Measurements from ENCODE around the gene SVBP.

SVBP gene

DNA sequence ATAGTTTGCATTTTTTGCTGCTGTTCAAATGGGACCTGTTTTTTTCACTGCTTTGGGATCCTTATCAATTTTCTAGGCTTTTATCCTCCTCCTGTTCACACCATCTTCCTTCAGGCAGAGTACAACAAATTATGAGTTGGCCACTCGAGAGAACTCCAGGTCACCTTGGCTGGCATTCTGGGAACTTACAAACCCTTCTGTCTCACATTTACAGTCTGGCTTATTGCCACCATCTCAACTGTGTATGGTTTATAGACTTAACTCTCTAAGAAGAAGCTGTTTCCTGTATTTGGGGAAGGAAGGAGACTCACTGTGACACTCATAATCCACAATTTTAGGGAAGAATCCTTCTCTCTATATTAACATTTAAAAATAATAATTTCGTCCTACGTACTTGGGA, 23.8 kb upstream of the SVBP start:
- no peak overlapping the region for H3K4me2 ChIP-seq (ENCODE audit: low read length, poor library complexity, severe bottlenecking)
- WGBS: 90% methylated on average over 3 of the region's 3 CpGs
- H3K9ac ChIP-seq (ENCODE audit: low read length): no peak overlapping the region
- H2AFZ ChIP-seq (ENCODE audit: low read depth, low read length): no peak overlapping the region
- H3K14ac ChIP-seq (ENCODE audit: low read length in 2 of 2): no peak overlapping the region
- no peak overlapping the region for H2BK5ac ChIP-seq (ENCODE audit: low read depth, low read length, poor library complexity, severe bottlenecking)
- no peak for DNase-seq
- no peak overlapping the region for H3K18ac ChIP-seq (ENCODE audit: low read depth in 1 of 2, low read length in 2 of 2)
- H4K8ac ChIP-seq (ENCODE audit: low read length): no peak overlapping the region
- H2BK120ac ChIP-seq (ENCODE audit: low read depth, low read length): no peak overlapping the region
- no peaks in the 10 kb centered on the region for H3K4me1 ChIP-seq (ENCODE audit: control insufficient read depth, insufficient read depth, low read depth, low read length)
- no peak overlapping the region for H4K91ac ChIP-seq (ENCODE audit: low read length)
- H3K4ac ChIP-seq (ENCODE audit: low read depth in 1 of 2, low read length in 2 of 2): no peak overlapping the region
- no peak overlapping the region for H2AK5ac ChIP-seq (ENCODE audit: low read length, severe bottlenecking)
- H3K23ac ChIP-seq (ENCODE audit: low read length in 2 of 2): no peak overlapping the region
- no peaks in the 10 kb centered on the region for H3K27me3 ChIP-seq (ENCODE audit: control insufficient read depth in 1 of 2, insufficient read depth in 1 of 2, low read length in 2 of 2)
- no peak overlapping the region for H3K27ac ChIP-seq (ENCODE audit: low read length, poor library complexity, severe bottlenecking)
- no peaks in the 10 kb centered on the region for H3K9me3 ChIP-seq (ENCODE audit: control insufficient read depth, low read length)
- peaks cover 14 to 54% of the 10 kb centered on the region in 2 experiments for H3K36me3 ChIP-seq (ENCODE audit: control insufficient read depth in 1 of 2, insufficient read depth in 2 of 2, low read depth in 1 of 2, low read length in 2 of 2)
- H3K4me3 ChIP-seq (ENCODE audit: insufficient read depth in 1 of 2, low read depth in 1 of 2, low read length in 2 of 2): no peak overlapping the region
- H3K79me1 ChIP-seq (replicated peaks; ENCODE audit: low read length, poor library complexity, severe bottlenecking): peaks cover 2% of the 10 kb centered on the region
- no peak overlapping the region for H2BK15ac ChIP-seq (ENCODE audit: low read depth, poor library complexity, severe bottlenecking)
- no peak overlapping the region for H2BK12ac ChIP-seq (ENCODE audit: low read length in 2 of 2)

DNA sequence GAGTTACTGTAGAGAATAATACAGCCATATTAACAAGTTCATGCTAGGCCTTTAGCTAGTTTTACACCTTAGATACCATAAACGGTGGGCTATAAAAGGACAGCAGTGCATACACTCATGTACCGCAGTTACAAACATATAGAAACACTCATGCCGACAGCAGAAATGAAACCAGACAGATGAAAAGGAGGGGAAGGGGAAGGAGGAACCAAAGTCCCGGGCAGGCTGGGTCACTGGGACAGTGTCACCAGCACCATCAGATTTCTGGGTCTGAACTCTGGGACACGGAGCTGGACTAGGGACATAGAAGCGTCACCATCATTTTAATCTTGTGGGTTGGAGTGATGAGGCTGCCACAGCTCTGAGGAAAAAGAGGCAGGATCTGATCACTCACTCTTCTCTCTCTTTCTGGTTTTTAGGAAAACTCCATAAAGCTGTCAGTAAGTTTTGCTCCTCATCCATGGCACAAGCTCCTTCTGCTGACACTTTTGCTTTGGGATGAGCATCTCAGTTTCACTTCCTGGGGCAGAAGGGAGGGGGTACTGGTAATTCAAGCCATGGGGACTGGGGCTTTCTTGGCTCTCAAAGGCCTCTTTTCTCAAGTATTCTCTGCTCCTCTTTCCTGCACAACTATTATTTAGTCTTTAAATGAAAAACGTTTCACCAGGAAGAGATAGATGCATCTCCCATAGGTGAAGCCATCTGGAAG, 21.4 kb upstream of the SVBP start:
- WGBS: 91% methylated on average over 7 of the region's 7 CpGs
- Histone ChIP-seq H3K4me1 (ENCODE audit: control insufficient read depth, insufficient read depth, low read depth, low read length) (no peaks in the 10 kb centered on the region), H2BK5ac (ENCODE audit: low read depth, low read length, poor library complexity, severe bottlenecking) (no peak overlapping the region), H4K91ac (ENCODE audit: low read length) (no peak overlapping the region), H2AK5ac (ENCODE audit: low read length, severe bottlenecking) (no peak overlapping the region), H3K14ac (ENCODE audit: low read length in 2 of 2) (no peak overlapping the region), H3K4me3 (ENCODE audit: insufficient read depth in 1 of 2, low read depth in 1 of 2, low read length in 2 of 2) (no peak overlapping the region), H2AFZ (ENCODE audit: low read depth, low read length) (no peak overlapping the region), H3K18ac (ENCODE audit: low read depth in 1 of 2, low read length in 2 of 2) (no peak overlapping the region), H2BK120ac (ENCODE audit: low read depth, low read length) (no peak overlapping the region), H3K27me3 (ENCODE audit: control insufficient read depth in 1 of 2, insufficient read depth in 1 of 2, low read length in 2 of 2) (no peaks in the 10 kb centered on the region), H3K9ac (ENCODE audit: low read length) (no peak overlapping the region), H3K79me1 (replicated peaks; ENCODE audit: low read length, poor library complexity, severe bottlenecking) (no peaks in the 10 kb centered on the region), H3K36me3 (ENCODE audit: control insufficient read depth in 1 of 2, insufficient read depth in 2 of 2, low read depth in 1 of 2, low read length in 2 of 2) (peaks cover 20 to 69% of the 10 kb centered on the region in 2 experiments), H3K9me3 (ENCODE audit: control insufficient read depth, low read length) (no peaks in the 10 kb centered on the region), H2BK15ac (ENCODE audit: low read depth, poor library complexity, severe bottlenecking) (no peak overlapping the region), H3K27ac (ENCODE audit: low read length, poor library complexity, severe bottlenecking) (no peak overlapping the region), H2BK12ac (ENCODE audit: low read length in 2 of 2) (no peak overlapping the region), H3K4ac (ENCODE audit: low read depth in 1 of 2, low read length in 2 of 2) (no peak overlapping the region), H3K4me2 (ENCODE audit: low read length, poor library complexity, severe bottlenecking) (no peak overlapping the region), H3K23ac (ENCODE audit: low read length in 2 of 2) (no peak overlapping the region), H4K8ac (ENCODE audit: low read length) (no peak overlapping the region)
- no peak for DNase-seq

GRCh38 chr1:42837709-42838108, 20.5 kb upstream of the SVBP start:
- no peak for DNase-seq
- Histone ChIP-seq H3K36me3 (ENCODE audit: control insufficient read depth in 1 of 2, insufficient read depth in 2 of 2, low read depth in 1 of 2, low read length in 2 of 2) (peaks cover 16 to 61% of the 10 kb centered on the region in 2 experiments), H2BK5ac (ENCODE audit: low read depth, low read length, poor library complexity, severe bottlenecking) (no peak overlapping the region), H3K4me1 (ENCODE audit: control insufficient read depth, insufficient read depth, low read depth, low read length) (no peaks in the 10 kb centered on the region), H2BK12ac (ENCODE audit: low read length in 2 of 2) (no peak overlapping the region), H3K4me2 (ENCODE audit: low read length, poor library complexity, severe bottlenecking) (no peak overlapping the region), H2BK15ac (ENCODE audit: low read depth, poor library complexity, severe bottlenecking) (no peak overlapping the region), H2BK120ac (ENCODE audit: low read depth, low read length) (no peak overlapping the region), H3K18ac (ENCODE audit: low read depth in 1 of 2, low read length in 2 of 2) (no peak overlapping the region), H2AFZ (ENCODE audit: low read depth, low read length) (no peak overlapping the region), H3K27ac (ENCODE audit: low read length, poor library complexity, severe bottlenecking) (no peak overlapping the region), H3K4me3 (ENCODE audit: insufficient read depth in 1 of 2, low read depth in 1 of 2, low read length in 2 of 2) (no peak overlapping the region), H3K14ac (ENCODE audit: low read length in 2 of 2) (no peak overlapping the region), H3K27me3 (ENCODE audit: control insufficient read depth in 1 of 2, insufficient read depth in 1 of 2, low read length in 2 of 2) (no peaks in the 10 kb centered on the region), H3K9ac (ENCODE audit: low read length) (no peak overlapping the region), H2AK5ac (ENCODE audit: low read length, severe bottlenecking) (no peak overlapping the region), H4K91ac (ENCODE audit: low read length) (no peak overlapping the region), H3K79me1 (replicated peaks; ENCODE audit: low read length, poor library complexity, severe bottlenecking) (no peaks in the 10 kb centered on the region), H3K4ac (ENCODE audit: low read depth in 1 of 2, low read length in 2 of 2) (no peak overlapping the region), H4K8ac (ENCODE audit: low read length) (no peak overlapping the region), H3K23ac (ENCODE audit: low read length in 2 of 2) (no peak overlapping the region), H3K9me3 (ENCODE audit: control insufficient read depth, low read length) (no peaks in the 10 kb centered on the region)
- WGBS: 60% methylated on average over 3 of the region's 3 CpGs

GRCh38 chr1:42835422-42835821, 18.2 kb upstream of the SVBP start:
- DNase-seq: no peak
- Histone ChIP-seq H4K8ac (ENCODE audit: low read length) (no peak overlapping the region), H3K14ac (ENCODE audit: low read length in 2 of 2) (no peak overlapping the region), H3K79me1 (replicated peaks; ENCODE audit: low read length, poor library complexity, severe bottlenecking) (no peaks in the 10 kb centered on the region), H3K23ac (ENCODE audit: low read length in 2 of 2) (no peak overlapping the region), H3K27ac (ENCODE audit: low read length, poor library complexity, severe bottlenecking) (no peak overlapping the region), H3K4ac (ENCODE audit: low read depth in 1 of 2, low read length in 2 of 2) (no peak overlapping the region), H4K91ac (ENCODE audit: low read length) (no peak overlapping the region), H2BK5ac (ENCODE audit: low read depth, low read length, poor library complexity, severe bottlenecking) (no peak overlapping the region), H3K4me3 (ENCODE audit: insufficient read depth in 1 of 2, low read depth in 1 of 2, low read length in 2 of 2) (no peak overlapping the region), H3K27me3 (ENCODE audit: control insufficient read depth in 1 of 2, insufficient read depth in 1 of 2, low read length in 2 of 2) (no peaks in the 10 kb centered on the region), H3K36me3 (ENCODE audit: control insufficient read depth in 1 of 2, insufficient read depth in 2 of 2, low read depth in 1 of 2, low read length in 2 of 2) (peaks cover 18 to 48% of the 10 kb centered on the region in 2 experiments), H2AFZ (ENCODE audit: low read depth, low read length) (no peak overlapping the region), H3K4me1 (ENCODE audit: control insufficient read depth, insufficient read depth, low read depth, low read length) (no peaks in the 10 kb centered on the region), H3K9ac (ENCODE audit: low read length) (no peak overlapping the region), H2AK5ac (ENCODE audit: low read length, severe bottlenecking) (no peak overlapping the region), H2BK120ac (ENCODE audit: low read depth, low read length) (no peak overlapping the region), H3K4me2 (ENCODE audit: low read length, poor library complexity, severe bottlenecking) (no peak overlapping the region), H3K18ac (ENCODE audit: low read depth in 1 of 2, low read length in 2 of 2) (no peak overlapping the region), H2BK12ac (ENCODE audit: low read length in 2 of 2) (no peak overlapping the region), H2BK15ac (ENCODE audit: low read depth, poor library complexity, severe bottlenecking) (no peak overlapping the region), H3K9me3 (ENCODE audit: control insufficient read depth, low read length) (no peaks in the 10 kb centered on the region)
- WGBS: 93% methylated on average over 1 of the region's 2 CpGs

Measured in mesenchymal stem cell (in vitro differentiated cells and primary cell).